ENCODE results near the gene AFAP1.

DNA sequence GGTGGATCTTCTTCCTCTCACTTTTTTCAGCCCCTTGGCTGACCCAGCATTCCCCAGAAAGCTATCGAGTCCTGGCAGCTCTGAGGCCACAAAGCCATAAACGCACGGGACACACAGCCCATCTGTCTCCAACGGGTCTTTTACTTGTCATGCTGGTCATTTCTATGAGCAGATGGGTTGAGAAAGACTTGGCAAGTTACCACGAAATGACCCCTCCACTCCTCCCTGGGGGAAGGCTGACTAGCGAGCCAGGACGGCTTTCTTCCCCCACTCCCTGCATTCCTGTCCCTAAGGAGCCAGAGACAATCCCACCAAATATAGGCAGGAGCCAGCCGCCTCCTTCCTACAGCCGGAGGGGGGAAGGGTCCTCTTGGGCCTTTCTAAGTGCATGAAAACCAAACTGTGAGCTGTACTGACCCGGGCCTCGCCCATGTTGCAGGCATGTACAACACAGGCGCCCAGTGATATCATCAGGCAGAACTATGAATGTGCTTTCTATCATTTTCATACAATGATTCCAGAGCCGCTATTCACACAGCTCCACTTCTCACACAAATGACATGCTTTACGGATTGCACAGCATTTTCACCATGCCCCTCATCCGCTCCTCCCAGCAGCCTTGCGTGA is 28.6 kb downstream of the AFAP1 start:
- TF ChIP-seq EZH2phosphoT487 (IDR thresholded peaks at IDR 0.05; ENCODE audit: borderline replicate concordance, low read length) (no peak), EZH2 (IDR thresholded peaks at IDR 0.05; ENCODE audit: low read length, unreplicated experiment) (no peak)
- TF ChIP-seq, protein P1, sequence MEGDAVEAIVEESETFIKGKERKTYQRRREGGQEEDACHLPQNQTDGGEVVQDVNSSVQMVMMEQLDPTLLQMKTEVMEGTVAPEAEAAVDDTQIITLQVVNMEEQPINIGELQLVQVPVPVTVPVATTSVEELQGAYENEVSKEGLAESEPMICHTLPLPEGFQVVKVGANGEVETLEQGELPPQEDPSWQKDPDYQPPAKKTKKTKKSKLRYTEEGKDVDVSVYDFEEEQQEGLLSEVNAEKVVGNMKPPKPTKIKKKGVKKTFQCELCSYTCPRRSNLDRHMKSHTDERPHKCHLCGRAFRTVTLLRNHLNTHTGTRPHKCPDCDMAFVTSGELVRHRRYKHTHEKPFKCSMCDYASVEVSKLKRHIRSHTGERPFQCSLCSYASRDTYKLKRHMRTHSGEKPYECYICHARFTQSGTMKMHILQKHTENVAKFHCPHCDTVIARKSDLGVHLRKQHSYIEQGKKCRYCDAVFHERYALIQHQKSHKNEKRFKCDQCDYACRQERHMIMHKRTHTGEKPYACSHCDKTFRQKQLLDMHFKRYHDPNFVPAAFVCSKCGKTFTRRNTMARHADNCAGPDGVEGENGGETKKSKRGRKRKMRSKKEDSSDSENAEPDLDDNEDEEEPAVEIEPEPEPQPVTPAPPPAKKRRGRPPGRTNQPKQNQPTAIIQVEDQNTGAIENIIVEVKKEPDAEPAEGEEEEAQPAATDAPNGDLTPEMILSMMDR (conservative IDR thresholded peaks at IDR 0.05; ENCODE audit: low read depth, low read length) = no peak
